CD4-positive, alpha-beta T cell treated with Interleukin-4 for 4 hours (primary cell): ENCODE data around the gene FTL.

Experiments used
- DNase-seq: peaks from one replicate; pipeline ENCODE4 v3.0.0-alpha.2; 2020

The FTL gene

GRCh38 chr19:48966541-48967345 is 1.6 kb downstream of the FTL start:
- DNase-seq: no peak

GRCh38 chr19:48967346-48968178 is 2.5 kb downstream of the FTL start:
- peak; percentile 24 for DNase-seq

GRCh38 chr19:48968179-48968661 is 3.1 kb downstream of the FTL start:
- DNase-seq: no peak

GRCh38 chr19:48968813-48969218 is 3.7 kb downstream of the FTL start:
- no peak for DNase-seq

GRCh38 chr19:48969276-48970138 is 4.4 kb downstream of the FTL start:
- no peak for DNase-seq

GRCh38 chr19:48970139-48970766 is 5.1 kb downstream of the FTL start:
- no peak for DNase-seq

- DNase-seq: peak; percentile 71
Measured at GRCh38 chr19:48970923-48971395, 5.8 kb downstream of the FTL start.

GRCh38 chr19:48975947-48976847 is 11.1 kb downstream of the FTL start:
- no peak for DNase-seq

- no peak for DNase-seq
Measured at GRCh38 chr19:48977061-48977460, 12.0 kb downstream of the FTL start.

- DNase-seq: no peak
Measured at GRCh38 chr19:48982280-48982679, 17.2 kb downstream of the FTL start.

- DNase-seq: no peak
Measured at GRCh38 chr19:48985711-48986110, 20.6 kb downstream of the FTL start.

GRCh38 chr19:48986211-48986610 is 21.1 kb downstream of the FTL start:
- DNase-seq: no peak

GRCh38 chr19:48987323-48987722 is 22.2 kb downstream of the FTL start:
- no peak for DNase-seq

GRCh38 chr19:48988286-48988685 is 23.2 kb downstream of the FTL start:
- DNase-seq: no peak

GRCh38 chr19:48988860-48989259 is 23.8 kb downstream of the FTL start:
- no peak for DNase-seq

GRCh38 chr19:48989701-48990291 is 24.7 kb downstream of the FTL start:
- DNase-seq: no peak

- DNase-seq: no peak
Measured at GRCh38 chr19:48990400-48990799, 25.3 kb downstream of the FTL start.

- no peak for DNase-seq
Measured at GRCh38 chr19:48991011-48991609, 26.0 kb downstream of the FTL start.

GRCh38 chr19:48991873-48992580 is 26.9 kb downstream of the FTL start:
- DNase-seq: no peak
